Midbrain (tissue), 1 donor: Measurements from ENCODE around the gene MAP1S.

Experiments used
- DNase-seq: peaks from one replicate; lab custom pipeline; 2025; lab: John Stamatoyannopoulos, UW

Gene MAP1S

DNA sequence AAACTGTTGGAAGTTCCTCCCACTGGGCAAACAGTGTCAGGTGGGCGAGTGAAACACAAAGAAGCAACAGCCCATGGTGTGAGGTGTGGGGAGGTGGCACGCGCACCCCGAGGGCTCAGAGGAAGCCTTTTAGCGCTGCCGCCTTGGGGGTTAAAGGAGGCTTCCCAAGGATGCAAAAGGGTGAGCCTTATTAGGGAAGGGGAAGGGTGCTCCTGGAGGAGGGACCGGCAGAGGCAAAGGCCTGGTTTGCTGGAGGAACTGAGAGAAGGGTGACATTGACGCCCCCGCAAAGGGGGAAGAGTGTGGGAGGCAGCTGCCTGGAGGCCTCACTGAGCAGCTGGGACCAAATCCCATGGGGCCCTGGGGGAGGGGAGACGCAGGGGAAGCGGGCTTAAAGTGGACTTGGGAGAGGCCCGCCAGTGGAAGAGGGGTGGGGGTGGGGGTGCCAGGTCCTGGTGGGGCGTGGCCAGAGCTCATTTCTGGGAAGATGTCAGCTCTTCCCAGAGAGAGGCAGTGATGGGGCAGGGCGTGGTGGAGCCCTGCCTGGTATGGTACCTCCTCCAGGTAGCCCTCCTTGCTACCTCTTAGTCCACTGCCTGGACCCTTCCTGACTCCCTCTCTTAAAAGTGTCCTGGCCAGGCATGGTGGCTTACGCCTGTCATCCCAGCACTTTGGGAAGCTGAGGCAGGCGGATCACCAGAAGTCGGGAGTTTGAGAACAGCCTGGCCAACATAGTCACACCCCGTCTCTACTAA is 20.0 kb downstream of the MAP1S start:
- DNase-seq = no peak

DNA sequence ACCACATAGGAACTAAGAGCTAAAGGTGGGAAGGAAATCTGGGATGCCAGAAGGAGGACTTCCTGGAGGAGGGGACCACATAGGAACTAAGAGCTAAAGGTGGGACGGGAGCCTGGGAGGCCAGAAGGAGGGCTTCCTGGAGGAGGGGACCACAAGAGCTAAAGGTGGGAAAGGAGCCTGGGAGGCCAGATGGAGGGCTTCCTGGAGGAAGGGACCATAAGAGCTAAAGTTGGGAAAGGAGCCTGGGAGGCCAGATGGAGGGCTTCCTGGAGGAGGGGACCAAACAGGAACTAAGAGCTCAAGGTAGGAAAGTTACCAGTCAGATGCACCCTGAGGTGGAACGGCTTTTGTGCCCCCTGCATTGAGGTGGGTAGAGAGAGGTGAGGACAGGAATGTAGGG is 22.2 kb downstream of the MAP1S start:
- no peak for DNase-seq

DNA sequence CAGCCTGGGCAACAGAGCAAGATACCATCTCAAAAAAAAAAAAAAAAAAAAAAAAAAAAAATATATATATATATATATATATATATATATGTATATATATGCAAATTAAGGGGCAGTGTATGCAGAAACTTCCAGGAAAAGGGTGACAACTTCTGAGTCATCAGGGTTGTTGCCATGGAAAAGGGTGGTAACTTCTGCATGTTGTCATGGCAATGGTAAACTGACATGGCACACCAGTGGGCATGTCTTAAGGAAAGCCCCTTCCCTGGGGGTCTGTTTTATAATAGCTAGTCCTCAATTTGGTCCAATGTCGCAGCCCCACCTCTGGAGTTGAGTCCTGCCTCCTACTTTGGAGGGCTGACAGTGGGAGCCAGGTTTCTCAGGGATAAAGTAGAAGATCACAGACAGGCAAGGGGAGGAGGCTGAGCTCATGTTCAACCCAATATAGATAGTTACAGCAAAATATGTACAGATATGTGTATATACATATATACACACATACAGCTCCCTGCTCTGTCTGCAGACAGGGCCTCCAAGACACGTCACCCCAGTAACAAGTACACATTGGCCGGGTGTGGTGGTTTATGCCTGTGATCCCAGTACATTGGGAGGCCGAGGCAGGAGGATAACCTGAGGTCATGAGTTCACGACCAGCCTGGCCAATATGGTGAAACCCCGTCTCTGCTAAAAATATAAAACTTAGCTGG is 24.7 kb downstream of the MAP1S start:
- no peak for DNase-seq

DNA sequence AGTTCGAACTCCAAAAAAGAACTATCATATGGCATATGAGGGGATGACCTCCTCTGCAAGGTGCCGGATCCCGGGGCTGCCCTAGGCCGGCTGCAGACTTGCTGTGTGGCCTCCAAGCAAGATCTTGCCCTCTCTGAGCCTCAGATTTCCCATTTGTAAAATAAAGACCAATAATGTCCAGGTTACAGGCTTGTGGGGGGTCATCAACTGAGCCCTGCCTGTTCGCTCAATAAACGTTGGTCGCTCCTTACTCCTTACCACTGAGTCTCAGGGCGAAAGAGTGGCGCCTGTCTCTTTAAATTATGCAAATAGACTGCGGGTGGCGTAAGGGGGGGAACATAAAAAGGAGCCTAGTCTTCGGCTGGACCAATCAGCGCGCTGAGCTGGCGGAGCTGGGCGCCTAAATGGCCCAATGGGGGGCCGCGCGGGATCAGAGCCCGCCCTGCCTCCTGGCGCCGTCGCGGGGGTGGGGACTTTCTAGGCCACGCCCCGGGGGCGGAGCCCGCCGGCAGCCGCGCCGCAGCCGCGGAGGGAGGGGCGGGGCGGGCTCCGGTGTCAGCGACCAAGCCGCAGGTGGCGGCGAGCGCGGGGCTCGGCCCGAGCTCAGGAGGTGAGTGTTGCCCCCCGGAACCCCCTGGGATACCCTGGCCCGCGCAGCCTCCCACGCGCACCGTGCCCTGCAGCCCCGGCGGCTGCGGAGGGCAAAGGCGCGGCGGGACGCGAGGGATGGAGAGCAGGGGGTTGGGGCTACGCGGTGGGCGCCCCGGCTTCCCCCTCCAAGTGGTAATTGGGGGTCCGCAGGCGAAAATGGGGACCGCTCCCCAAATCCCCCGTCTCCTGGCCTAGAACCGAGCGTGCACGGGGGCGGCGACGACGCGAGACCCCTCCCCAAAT is 28.2 kb downstream of the MAP1S start:
- peak; percentile 98 for DNase-seq

DNA sequence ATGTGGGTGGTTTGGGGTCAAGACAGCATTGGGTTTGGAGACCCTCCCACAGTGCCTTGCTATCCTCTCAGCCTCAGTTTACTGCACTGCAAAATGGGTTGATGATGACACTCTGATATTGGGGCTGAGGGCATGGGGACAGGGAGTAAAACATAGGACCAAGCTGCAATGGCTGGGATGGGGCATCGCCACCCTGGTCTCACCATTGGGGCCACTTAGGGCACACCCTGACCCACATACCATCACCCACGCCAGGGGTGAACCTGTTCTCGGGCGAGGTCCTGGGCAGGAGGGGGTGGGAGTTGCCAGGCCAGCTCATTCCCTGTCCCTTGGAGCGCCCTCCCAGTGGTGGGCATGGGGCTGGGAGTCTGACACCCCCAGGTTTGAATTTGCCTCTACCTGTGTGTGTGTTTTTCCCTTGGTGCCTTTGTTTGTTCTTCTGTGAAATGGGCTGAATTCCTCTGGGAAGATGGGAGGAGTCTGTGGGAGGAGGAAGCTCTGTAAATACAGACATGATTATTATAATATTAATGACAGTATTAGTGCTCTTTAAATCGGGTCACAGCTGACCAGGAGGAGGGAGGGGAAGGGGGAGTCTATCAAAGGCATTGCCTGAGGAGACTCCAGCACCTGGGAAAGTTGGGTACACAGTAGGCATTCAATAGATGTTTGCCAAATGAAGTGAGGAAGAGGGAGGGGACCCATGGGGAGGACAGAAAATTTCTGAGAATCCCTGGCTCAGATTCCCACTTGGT is 29.8 kb downstream of the MAP1S start:
- no peak for DNase-seq

DNA sequence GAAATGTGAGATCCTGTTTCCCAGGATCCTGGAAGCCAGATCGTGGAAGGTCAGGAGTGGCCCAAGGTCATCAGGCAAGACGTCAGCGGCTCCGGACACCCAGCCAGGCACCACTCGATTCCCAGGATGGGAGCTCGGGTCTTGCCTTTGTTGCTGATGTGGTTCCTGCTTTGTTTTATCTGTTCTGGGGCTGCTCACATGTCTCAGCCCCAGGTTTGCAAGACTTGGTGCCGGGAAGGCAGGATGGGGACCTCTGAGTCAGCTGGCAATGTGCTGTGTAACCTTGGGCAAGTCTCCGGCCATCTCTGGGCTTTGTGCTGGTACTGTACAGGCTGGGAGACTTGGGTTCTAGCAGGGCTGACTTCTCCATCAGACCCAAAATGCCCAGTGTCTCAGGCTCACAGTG is 30.6 kb downstream of the MAP1S start:
- DNase-seq = no peak

DNA sequence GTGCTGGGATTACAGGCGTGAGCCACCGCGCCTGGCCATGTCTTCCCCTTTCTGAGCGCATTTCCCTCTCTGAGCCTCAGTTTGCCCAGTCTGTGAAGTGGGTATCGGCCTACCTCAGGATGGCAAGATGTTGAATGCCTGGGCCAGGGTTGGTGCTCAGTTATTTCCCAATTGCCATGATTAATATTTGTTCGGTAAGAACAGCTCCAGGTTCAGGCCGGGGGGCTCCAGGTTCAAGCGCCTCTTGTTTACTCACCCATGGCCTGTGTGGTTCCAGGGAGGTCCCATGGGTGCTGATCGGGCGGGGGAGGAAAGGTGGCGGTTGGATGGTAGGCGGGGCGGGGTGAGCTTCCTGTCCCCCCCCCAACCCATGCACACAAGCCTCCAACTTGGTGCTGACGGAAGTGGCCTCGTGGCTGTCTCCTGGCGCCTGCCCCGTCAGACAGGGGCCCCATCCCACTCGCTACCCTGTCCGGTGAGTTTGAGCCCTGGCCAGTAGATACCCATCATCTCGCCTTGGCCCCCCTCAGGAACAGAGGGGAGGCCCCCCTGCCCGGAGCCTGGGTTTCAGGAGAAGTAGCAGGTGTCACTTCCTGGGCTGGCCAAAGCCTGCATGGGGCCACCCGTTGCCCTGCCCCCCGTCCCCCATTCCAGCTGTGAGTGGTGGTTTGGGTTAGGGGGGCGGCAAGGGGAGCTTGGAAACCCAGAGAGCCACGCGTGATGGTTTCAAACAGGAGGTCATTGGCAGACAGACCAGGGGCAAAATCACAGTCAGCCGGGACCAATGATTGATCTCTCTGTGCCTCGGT is 32.0 kb downstream of the MAP1S start, which contains the start of gene FCHO1:
Gene FCHO1, plus strand, starts transcription at position 375 of the 809 bp plus-strand sequence. CDS start 3,688 bp downstream, outside the sequence.
- no peak for DNase-seq

DNA sequence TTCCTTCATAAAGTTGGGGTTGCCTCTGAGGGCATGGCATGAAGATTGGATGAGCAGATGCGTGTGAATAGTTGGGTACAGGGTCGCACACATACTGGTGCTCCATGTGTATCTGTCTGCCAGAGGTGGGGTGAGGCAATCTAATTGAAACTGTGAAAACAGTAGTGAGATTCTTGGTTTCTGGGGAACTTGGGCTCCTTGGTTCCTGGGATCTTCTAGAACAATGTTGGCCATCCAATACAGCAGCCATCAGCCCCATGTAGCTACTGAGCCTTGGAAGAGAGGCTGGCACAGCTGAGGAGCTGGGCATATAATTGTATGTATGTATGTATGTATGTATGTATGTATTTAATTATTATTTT is 32.6 kb downstream of the MAP1S start:
- DNase-seq = no peak

DNA sequence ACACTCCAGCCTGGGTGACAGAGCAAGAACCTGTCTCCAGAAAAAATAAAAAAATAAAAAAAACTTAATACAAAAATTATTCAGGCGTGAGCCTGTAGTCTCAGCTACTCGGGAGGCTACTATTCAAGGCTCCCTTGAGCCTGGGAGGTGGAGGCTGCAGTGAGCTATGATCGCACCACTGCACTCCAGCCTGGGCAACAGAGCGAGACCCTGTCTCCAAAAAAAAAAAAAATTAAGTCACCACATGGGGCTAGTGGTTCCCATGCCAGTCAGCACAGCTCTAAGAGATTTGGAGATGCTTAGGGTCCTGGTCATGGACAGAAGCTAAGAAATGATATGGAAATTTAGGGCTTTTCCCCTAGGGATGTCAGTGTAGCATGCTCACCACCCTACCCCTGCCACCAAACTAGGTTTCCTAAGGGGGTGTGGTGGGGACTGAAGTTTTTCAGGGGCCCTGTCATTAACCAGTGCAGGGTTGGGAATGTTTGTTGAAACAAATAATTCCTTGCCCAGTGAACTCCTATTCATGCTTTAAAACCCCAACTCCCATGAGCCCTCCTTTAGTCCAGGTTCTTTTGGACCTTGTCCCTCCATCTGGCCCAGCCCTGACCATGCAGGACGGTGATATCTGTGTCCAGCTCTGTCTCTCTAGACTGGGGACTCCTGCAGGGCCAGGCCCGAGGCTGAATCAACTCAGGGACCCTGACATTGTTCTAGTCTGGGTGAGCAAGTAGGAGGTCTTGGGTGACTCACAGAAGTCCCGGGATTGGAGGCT is 33.8 kb downstream of the MAP1S start:
- no peak for DNase-seq

DNA sequence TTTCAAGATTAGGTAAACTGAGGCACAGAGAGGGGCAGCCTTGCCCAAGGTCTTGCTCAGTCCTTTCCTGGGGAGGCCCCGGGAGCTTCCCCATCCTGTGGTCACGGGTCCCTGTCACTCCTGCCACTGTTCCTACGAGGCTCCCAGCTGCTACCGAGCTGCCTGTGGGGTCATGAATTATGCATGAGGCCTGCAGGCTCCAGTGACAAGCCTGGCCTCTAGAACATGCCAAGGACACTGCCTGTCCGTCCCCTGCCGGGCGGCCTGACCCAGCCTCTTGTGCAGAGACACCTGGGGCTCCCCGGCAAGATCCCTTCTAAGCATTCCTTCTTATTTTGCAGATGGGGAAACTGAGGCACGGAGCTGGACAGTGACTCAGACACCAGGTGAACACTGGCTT is 34.7 kb downstream of the MAP1S start:
- peak; percentile 82 for DNase-seq

DNA sequence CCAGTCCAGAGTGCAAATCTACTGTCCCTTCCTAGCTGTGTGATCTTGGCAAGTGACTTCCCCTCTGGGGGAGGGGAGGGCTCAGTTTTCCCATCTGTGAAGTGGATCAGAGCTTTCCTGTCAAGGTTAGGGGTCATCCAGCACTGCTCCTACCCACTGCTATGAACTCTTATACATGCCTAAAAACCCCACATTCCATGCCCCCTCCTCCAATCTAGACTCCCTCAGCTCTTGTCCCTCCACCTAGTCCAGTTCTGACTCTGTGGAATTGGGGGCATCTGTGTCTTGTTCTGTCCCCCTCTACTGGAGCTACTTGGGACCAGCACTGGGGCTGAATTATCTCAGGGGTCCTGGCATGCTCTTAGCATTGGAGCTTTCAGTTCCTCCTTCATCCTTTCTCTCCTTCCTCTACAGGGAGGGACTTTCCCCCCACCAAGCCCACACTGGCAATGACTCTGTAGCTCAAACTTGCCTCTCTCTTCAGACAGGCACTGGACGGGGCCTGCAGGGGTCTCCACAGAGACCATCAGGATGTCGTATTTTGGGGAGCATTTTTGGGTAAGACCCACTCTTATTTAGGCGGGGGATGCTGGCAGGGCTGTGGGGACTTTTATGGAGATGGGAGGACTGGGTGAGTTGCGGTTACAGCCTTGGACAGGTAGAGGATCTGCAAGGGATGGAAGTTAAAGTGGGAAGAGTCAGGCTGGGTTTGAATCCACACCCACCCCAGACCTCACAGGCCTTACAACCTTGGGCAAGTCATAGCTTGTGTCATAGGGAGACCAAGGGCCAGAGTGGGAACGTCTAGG is 35.6 kb downstream of the MAP1S start:
- no peak for DNase-seq

DNA sequence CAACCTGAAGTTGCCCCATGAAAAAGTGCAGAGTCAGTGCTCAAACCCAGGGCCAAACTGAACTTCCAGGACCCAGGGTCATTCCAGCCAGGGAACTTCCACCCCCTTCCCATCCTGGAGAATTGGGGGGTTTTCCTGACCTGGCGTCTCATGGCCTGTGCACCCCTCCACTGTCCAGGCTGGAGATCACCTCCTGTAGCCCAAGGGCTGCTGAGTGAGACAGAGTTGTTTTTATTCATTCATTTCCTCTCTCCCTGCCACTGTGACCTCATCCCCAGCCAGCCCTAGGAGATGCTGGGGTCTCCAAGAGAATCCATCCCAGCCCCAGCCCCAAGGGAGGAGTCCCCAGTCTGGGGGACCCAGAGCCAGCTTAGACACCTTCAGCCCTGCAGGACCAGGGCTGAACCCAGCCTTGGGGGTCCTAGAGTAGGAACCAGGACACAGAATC is 36.2 kb downstream of the MAP1S start:
- DNase-seq = no peak

DNA sequence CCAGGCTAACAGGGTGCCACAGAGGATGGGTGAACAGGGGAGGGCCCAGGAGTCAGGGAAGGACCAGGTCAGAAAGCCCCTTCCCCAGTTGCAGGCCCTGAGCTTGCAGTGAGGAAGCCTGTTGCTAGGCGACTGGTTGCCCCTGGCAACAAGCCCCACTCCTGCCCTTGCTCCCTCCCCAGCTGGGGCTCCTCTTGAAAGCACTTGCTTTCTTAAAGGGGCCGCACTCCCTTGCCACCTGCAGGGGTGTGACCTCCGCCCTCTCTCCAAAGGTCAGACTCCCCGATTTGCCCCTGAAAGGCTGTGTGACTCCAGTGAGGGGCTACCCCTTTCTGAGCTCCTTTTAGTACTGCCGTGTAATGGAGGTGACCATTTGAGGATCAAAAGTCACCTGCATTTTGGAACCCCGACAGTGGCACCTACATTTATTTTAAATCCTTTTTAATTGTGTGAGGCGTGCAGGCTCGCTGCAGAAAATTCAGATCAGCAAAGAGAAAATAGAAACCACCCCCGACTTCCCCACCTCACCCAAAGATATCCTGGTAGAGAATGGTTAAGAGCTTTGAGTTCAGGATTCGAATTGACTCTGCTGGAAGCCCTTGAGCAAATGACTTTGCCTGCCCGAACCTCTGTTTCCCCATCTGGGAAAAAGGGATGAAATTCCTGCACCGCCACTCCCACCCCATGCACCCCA is 36.8 kb downstream of the MAP1S start:
- DNase-seq = peak; percentile 91

DNA sequence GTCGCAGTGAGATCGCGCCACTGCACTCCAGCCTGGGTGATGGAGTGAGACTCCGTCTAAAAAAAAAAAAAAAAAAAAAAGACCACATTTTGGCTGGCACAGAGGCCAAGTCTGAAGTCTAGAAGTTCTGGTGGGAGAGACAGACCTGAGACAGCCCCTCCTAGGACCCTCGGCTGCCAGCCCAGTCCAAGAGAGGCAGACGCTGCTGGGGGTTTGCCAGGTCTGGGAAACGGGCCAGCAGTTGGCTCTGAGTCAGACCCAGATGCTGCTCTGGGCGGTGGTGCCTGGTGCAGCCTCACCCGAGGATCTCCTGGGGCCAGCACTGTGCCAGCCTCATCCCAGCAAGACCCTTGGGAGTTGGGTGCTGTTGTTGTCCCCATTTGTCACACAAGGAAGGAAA is 37.8 kb downstream of the MAP1S start:
- DNase-seq = peak; percentile 94

DNA sequence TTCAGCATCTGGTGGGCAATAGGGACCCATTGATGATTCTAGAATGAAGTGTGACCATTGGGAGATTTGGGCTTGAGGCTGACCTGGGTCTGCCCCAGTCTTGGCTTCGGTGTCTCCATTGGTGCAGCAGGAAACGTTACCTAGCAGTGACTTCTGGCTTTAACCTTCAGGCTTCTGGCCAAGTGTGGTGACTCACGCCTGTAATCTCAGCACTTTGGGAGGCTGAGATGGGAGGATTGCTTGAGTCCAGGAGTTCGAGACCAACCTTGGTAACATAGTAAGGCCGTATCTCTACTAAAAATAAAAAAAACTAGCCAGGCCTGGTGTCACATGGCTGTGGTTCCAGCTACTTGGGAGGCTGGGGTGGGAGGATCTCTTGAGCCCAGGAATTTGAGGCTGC is 39.2 kb downstream of the MAP1S start:
- DNase-seq = no peak

DNA sequence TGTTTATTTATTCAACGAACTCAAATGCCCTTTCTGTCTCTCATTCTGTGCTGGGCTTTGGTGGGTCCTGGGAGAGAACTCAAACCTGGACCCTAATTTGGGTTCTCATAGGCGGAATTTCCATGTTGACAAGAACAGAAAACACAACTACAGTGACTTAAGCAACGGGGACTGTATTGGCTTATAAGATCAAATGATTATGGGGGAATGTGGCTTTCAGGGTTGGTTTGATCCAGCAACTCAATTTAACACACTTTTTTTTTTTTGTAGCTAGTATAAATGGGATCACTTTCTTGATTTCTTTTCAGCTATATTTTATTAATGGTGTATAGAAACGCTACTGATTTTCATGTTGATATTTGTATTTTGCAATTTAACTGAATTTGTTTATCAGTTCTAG is 41.9 kb downstream of the MAP1S start:
- no peak for DNase-seq

DNA sequence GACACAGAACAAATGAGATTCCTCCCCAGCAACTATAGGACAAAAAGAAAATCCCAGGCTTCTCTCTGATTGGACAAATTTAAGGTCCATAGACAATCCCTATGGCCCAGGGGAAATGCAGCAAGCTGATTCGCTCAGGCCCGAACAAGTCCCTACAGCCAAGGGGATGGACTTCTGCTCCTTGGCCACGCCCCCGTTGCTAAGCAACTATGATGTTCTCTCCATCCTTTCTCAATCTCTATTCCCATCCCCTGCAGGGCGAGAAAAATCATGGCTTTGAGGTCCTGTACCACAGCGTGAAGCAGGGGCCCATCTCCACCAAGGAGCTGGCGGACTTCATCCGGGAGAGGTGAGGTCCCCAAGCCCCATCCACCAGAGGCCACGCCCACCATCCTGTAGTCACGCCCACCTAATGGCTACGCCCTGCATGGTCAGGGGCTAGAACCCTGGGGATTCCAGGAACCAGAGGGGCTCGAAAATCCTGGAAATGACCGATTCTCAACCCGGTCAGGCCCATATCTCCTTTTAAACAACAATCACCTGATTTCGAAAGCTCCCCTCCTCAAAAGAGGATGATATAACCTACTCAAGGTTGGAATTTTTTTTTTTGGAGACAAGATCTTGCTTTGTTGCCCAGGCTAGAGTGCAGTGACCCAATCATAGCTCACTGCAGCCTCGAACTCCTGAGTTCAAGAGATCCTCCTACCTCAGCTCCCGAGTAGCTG is 43.4 kb downstream of the MAP1S start:
- DNase-seq = peak; percentile 40

DNA sequence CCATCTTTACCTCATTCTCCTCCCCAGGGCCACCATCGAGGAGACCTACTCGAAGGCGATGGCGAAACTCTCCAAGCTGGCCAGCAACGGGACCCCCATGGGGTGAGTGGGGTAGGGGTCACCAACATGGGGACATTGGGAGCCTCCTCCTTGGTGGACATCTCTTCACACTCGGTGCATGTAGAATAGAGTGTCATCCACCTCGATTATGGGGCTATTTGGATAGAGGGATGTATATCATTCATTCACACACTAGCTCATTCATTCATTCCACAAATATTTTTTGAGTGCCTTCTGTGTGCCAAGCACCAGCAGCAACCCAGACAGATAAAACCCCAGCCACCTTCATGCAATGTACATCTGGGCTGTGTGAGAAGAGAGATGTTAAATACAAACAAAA is 45.1 kb downstream of the MAP1S start:
- DNase-seq = no peak
